Calu3 (cell line): ENCODE measurements around the gene HIVEP1. TPM values are rescaled to one million over a fixed set of nuclear protein-coding genes. Genes with fewer than 3 reads are reported as not detected.

Experiments
- BruUV-seq: library from RNA; stranded (reverse); fragments of 400-500 nt; replicated peaks from 2 replicates; lab custom pipeline; 2021; lab: Mats Ljungman, UMichigan
- CTCF ChIA-PET: fragments of 300-600 bp; sonication (Branson Sonifier 250); formaldehyde crosslinking; loops from one replicate; lab custom pipeline; 2022; ENCODE audit warnings: antibody characterized with exemption; lab: Charles Lee
- DNase-seq: peaks from one replicate; pipeline ENCODE4 v3.0.0; 2022
- H3K27ac Mint-ChIP-seq: one replicate; pipeline ENCODE4 v1.8.0; 2022; ENCODE audit warnings: mixed read lengths; ENCODE audit not compliant: unreplicated experiment
- H3K27me3 Mint-ChIP-seq: one replicate; pipeline ENCODE4 v1.8.0; 2022; ENCODE audit warnings: mixed read lengths; ENCODE audit not compliant: unreplicated experiment
- H3K36me3 Mint-ChIP-seq: one replicate; pipeline ENCODE4 v1.8.0; 2022; ENCODE audit warnings: mild to moderate bottlenecking, moderate library complexity, mixed read lengths; ENCODE audit not compliant: insufficient read depth, unreplicated experiment
- H3K4me1 Mint-ChIP-seq: one replicate; pipeline ENCODE4 v1.8.0; 2022; ENCODE audit warnings: mild to moderate bottlenecking, low read depth, mixed read lengths; ENCODE audit not compliant: unreplicated experiment
- H3K4me3 Mint-ChIP-seq: one replicate; pipeline ENCODE4 v1.8.0; 2022; ENCODE audit warnings: mild to moderate bottlenecking, low read depth, moderate library complexity, mixed read lengths; ENCODE audit not compliant: unreplicated experiment
- H3K9me3 Mint-ChIP-seq: one replicate; pipeline ENCODE4 v1.8.0; 2022; ENCODE audit warnings: low read depth, mixed read lengths; ENCODE audit not compliant: unreplicated experiment
- intact Hi-C: fragments of 100-400 bp; cut with micrococcal nuclease; formaldehyde crosslinking; loops from one replicate; pipeline ENCODE4 v1.10.0; 2022; ENCODE audit not compliant: unreplicated experiment
- total RNA-seq: library from RNA; stranded (reverse); gene quantifications from 2 replicates; pipeline ENCODE4 v1.2.3, GENCODE V29; 2022
- TF ChIP-seq, protein P1 (sequence below): fragments of 200-600 bp; IDR thresholded peaks from one replicate; pipeline ENCODE4 v1.8.0; 2022; ENCODE audit warnings: antibody characterized with exemption; ENCODE audit not compliant: unreplicated experiment

HIVEP1 gene
- total RNA-seq, 1 experiment from 2014 or later, result 16.1 TPM

DNA sequence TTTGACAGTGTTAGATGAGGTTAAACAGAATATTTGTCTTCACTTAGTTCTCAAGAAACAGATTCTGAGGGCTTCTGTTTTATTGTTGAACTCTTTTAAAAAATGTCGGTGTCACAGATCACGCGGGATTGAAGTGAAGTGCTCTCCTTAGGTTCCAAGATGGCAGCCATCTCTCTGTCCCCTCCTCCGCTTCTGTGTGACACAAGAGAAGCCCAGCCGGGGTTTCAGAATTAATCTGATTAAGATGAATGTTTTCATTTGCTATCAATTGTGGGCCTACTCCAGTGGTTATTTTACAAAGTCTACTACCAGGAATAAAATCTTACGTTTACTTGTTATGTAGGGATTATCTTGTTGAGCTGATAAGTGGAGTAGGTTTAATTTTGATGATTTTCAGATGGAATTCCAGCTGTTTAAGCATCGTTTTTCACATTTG, 10.9 kb downstream of the HIVEP1 start:
- DNase-seq, result no peak
- CTCF ChIA-PET, result no interaction called here
- H3K36me3 Mint-ChIP-seq, result peaks cover 8% of the 10 kb centered on the region
- intact Hi-C loops, result no loop called here
- no peaks in the 10 kb centered on the region for H3K27me3 Mint-ChIP-seq
- no peaks in the 10 kb centered on the region for H3K9me3 Mint-ChIP-seq
- H3K4me1 Mint-ChIP-seq, result peaks cover 9% of the 10 kb centered on the region
- H3K27ac Mint-ChIP-seq, result no peak overlapping the region
- TF ChIP-seq, protein P1, sequence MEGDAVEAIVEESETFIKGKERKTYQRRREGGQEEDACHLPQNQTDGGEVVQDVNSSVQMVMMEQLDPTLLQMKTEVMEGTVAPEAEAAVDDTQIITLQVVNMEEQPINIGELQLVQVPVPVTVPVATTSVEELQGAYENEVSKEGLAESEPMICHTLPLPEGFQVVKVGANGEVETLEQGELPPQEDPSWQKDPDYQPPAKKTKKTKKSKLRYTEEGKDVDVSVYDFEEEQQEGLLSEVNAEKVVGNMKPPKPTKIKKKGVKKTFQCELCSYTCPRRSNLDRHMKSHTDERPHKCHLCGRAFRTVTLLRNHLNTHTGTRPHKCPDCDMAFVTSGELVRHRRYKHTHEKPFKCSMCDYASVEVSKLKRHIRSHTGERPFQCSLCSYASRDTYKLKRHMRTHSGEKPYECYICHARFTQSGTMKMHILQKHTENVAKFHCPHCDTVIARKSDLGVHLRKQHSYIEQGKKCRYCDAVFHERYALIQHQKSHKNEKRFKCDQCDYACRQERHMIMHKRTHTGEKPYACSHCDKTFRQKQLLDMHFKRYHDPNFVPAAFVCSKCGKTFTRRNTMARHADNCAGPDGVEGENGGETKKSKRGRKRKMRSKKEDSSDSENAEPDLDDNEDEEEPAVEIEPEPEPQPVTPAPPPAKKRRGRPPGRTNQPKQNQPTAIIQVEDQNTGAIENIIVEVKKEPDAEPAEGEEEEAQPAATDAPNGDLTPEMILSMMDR, result no peak
- no peak overlapping the region for H3K4me3 Mint-ChIP-seq
- BruUV-seq, result no TSS peak

DNA sequence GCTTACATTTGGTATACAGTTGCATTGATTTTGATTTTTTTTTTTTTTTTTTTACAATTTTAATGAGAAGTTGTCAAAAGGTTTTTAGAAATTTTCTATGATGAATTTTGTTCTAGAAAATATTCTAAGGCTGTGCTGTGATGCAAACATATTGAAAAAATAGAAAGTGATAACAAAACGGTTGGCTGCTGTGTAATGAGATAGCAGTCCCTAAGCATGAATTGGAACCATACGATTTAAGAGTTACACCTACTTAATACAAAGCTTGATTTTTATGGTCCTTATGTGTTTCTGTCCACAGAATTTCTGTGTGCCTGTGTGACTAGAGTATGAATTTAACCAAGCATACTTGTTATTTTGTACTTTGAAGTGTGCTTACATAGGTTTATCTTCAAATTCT, 12.1 kb downstream of the HIVEP1 start:
- BruUV-seq, result no TSS peak
- peaks cover 8% of the 10 kb centered on the region for H3K36me3 Mint-ChIP-seq
- H3K4me3 Mint-ChIP-seq, result no peak overlapping the region
- DNase-seq, result no peak
- no peaks in the 10 kb centered on the region for H3K27me3 Mint-ChIP-seq
- TF ChIP-seq, protein P1, result no peak
- H3K9me3 Mint-ChIP-seq, result no peaks in the 10 kb centered on the region
- intact Hi-C loops, result no loop called here
- peaks cover 9% of the 10 kb centered on the region for H3K4me1 Mint-ChIP-seq
- CTCF ChIA-PET, result no interaction called here
- no peak overlapping the region for H3K27ac Mint-ChIP-seq

DNA sequence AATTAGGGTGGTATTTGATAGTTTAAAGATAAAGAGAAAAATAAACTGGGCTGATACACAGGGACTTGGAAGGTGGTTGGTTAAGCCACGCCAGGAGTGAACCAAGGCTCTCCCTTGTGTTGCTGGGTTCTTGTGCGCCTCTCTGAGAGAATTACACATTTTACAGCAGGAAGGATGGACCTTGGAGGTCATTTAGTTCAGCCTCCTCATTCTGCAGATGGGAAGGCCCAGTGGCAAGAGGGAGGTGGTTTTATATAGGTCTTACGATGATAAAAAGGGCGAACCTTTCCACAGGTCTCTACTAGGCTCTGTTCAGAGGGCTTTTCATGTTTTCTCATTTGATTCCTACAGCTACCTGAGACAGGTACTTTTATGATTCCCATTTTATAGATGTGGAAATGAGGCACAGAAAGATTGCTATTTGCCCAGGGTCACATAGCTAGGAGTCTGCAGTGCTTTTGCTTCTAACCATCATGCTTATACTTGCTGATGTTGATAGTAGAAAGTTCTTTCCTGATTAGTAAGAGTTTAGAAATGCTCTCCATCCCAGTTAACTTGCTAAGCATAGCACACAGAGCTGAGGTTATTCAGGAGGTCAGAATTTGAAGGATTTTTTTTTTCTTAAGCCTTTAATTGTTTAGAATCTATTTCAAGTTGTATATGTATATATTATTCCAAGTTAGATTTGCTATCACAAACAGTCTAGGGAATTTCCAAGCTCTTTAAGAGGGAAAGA, 12.8 kb downstream of the HIVEP1 start:
- Mint-ChIP-seq H3K4me1 (peaks cover 9% of the 10 kb centered on the region), H3K36me3 (peaks cover 8% of the 10 kb centered on the region), H3K27ac (no peak overlapping the region), H3K9me3 (no peaks in the 10 kb centered on the region), H3K27me3 (no peaks in the 10 kb centered on the region), H3K4me3 (no peak overlapping the region)
- CTCF ChIA-PET, result no interaction called here
- no peak for DNase-seq
- no TSS peak for BruUV-seq
- intact Hi-C loops, result no loop called here
- TF ChIP-seq, protein P1, result no peak

DNA sequence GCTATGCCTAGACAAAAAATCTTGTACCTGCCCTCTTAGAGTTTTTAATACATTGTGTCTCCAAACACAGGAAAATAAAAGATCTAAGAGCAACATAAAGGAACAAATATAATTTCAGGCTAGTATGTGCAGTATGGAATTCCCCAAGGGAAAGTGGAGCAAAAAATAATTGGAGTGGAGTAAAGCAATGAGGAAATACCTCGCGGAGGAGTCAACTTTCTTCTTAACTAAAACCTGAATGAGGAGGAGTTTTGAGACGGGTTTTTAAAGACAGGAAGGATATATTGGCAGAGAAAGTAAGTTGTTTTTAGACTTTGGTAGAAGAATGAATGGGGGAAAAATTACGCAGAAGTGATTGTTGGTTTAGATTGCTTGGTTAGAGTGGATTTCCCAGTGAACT, 14.0 kb downstream of the HIVEP1 start:
- intact Hi-C loops, result no loop called here
- TF ChIP-seq, protein P1, result no peak
- CTCF ChIA-PET, result no interaction called here
- no peak for DNase-seq
- no peaks in the 10 kb centered on the region for H3K9me3 Mint-ChIP-seq
- H3K4me3 Mint-ChIP-seq, result no peak overlapping the region
- no TSS peak for BruUV-seq
- H3K27ac Mint-ChIP-seq, result no peak overlapping the region
- H3K36me3 Mint-ChIP-seq, result peaks cover 5% of the 10 kb centered on the region
- peaks cover 15% of the 10 kb centered on the region for H3K4me1 Mint-ChIP-seq
- H3K27me3 Mint-ChIP-seq, result no peaks in the 10 kb centered on the region
